Ovary (tissue), 9 donors: ENCODE data around the gene NID2. TPM values are rescaled to one million over a fixed set of nuclear protein-coding genes. Genes with fewer than 3 reads are reported as not detected.

Source experiments
- DNase-seq, 5 donors: peaks; one replicate each; pipeline ENCODE4 v3.0.0-alpha.2; 2019 to 2020
- H3K27ac ChIP-seq, 2 donors: fragments of 200-600 bp; one replicate each; pipeline versions ENCODE4 v1.5.1 to v1.8.0; 2019 to 2022
- H3K27me3 ChIP-seq: fragments of 200-600 bp; one replicate; pipeline ENCODE4 v1.8.0; 2022
- H3K36me3 ChIP-seq: fragments of 200-600 bp; sonication (generic); one replicate; pipeline ENCODE4 v1.5.1; 2019
- H3K4me1 ChIP-seq: one replicate; pipeline ENCODE4 v1.8.1; 2013; ENCODE audit warnings: mild to moderate bottlenecking, moderate library complexity; ENCODE audit not compliant: insufficient read depth
- H3K4me3 ChIP-seq: fragments of 200-600 bp; sonication (generic); one replicate; pipeline ENCODE4 v1.5.1; 2017
- H3K9me3 ChIP-seq, 2 donors: fragments of 200-600 bp in 1 of 2; sonication (generic) in 1 of 2; one replicate each; pipeline versions ENCODE4 v1.5.1 to v1.8.1; 2013 to 2019; ENCODE audit warnings: mild to moderate bottlenecking in 1 of 2, moderate library complexity in 1 of 2
- CTCF ChIP-seq, 3 donors: fragments of 450-650 bp in 2 of 3; fragments of 200-600 bp in 1 of 3; IDR thresholded peaks; one replicate each; pipeline versions ENCODE4 v1.5.1 to v1.8.0; 2016 to 2022; ENCODE audit warnings: antibody characterized with exemption in 3 of 3, mild to moderate bottlenecking in 1 of 3
- EP300 ChIP-seq: sonication (generic); formaldehyde crosslinking; IDR thresholded peaks from one replicate; pipeline ENCODE4 v1.6.1; 2017; ENCODE audit warnings: antibody characterized with exemption
- POLR2A ChIP-seq: fragments of 450-650 bp; IDR thresholded peaks from one replicate; pipeline ENCODE4 v1.6.1; 2017; ENCODE audit warnings: antibody characterized with exemption, mild to moderate bottlenecking, moderate library complexity
- WGBS, 3 donors: extraction: QIAGEN DNeasy Blood & Tissue Kit in 1 of 3; methylation state at CpG; one replicate each; pipeline versions ENCODE4 v1.1.5 to v1.1.7; 2013 to 2017; 5-methylcytosine and 5-hydroxymethylcytosine counted together
- intact Hi-C, 4 donors: fragments of 100-400 bp; cut with DNase I; formaldehyde crosslinking; loops; one replicate each; pipeline versions ENCODE4 v1.11.0 to v1.15.1; 2022 to 2023
- polyA plus RNA-seq, 2 donors: library from polyadenylated mRNA; stranded (reverse); fragments of 200-250 nt in 1 of 2; fragments of 350-450 nt in 1 of 2; fragmentation: Illumina TruSeq in 1 of 2; extraction: RNeasy Lipid Tissue Mini Kit (QIAGEN cat#74804) in 1 of 2; gene quantifications; one replicate each; pipeline ENCODE4 v1.2.3, GENCODE V29; 2013 to 2014
- total RNA-seq, 7 donors: library from RNA; depleted of rRNA in 2 of 7; stranded (reverse); fragments of >200 nt in 2 of 7; fragmentation: NEBNext Ultra II Directional in 3 of 7; extraction: Animal tissue kit (Norgen Biotek cat#: 25700) in 3 of 7; gene quantifications; one replicate each; pipeline versions ENCODE4 v1.1.0 to v1.2.4, GENCODE V29; 2016 to 2023
- donor health status: DM: no; HTN: no; CAD: no; lungs with moderate emphysema.
- donor health status: DM: no; HTN: no; CAD: no.
- donor health status: Bipolar disorder and iron deficiency.
- donor health status: DM: yes; HTN: yes; CAD: no.
- donor health status: DM: no; HTN: no; CAD: no.
- donor health status: DM: yes; HTN: yes; CAD: no.

The NID2 gene
- total and polyA plus RNA-seq, 9 donors = 31.5 to 83.8 (median 47.2) TPM

- no peaks in the 10 kb centered on the region for H3K36me3 ChIP-seq
- intact Hi-C loops = no loop called here
- no peak overlapping the region for H3K4me3 ChIP-seq
- no peak for DNase-seq
- H3K9me3 ChIP-seq = no peaks in the 10 kb centered on the region
- peak overlapping the region in 1 of 2 donors; percentile 4 for H3K27ac ChIP-seq
- WGBS, 3 donors = 55 to 60% (median 56%) methylated on average over 1 of the region's 1 CpG
- no peaks in the 10 kb centered on the region for H3K27me3 ChIP-seq
- peaks cover 15% of the 10 kb centered on the region for H3K4me1 ChIP-seq
- TF ChIP-seq CTCF (IDR thresholded peaks at IDR 0.05) = no peak
- TF ChIP-seq POLR2A = no peak
- TF ChIP-seq EP300 = no peak
Measured at GRCh38 chr14:52029881-52030280, 39.0 kb downstream of the NID2 start.

- no peak overlapping the region for H3K27ac ChIP-seq
- no peak for DNase-seq
- H3K9me3 ChIP-seq = no peaks in the 10 kb centered on the region
Measured at GRCh38 chr14:52026901-52027300, 42.0 kb downstream of the NID2 start.

GRCh38 chr14:52026017-52026660 is 42.7 kb downstream of the NID2 start:
- no peaks in the 10 kb centered on the region for H3K36me3 ChIP-seq
- H3K4me1 ChIP-seq = peaks cover 14% of the 10 kb centered on the region
- no peaks in the 10 kb centered on the region for H3K27me3 ChIP-seq
- intact Hi-C loops = no loop called here
- no peak overlapping the region for H3K4me3 ChIP-seq
- 78 to 84% (median 78%) methylated on average over 8 of the region's 8 CpGs for WGBS, 3 donors
- H3K27ac ChIP-seq = no peak overlapping the region
- H3K9me3 ChIP-seq = no peaks in the 10 kb centered on the region
- TF ChIP-seq EP300 (no peak), CTCF (IDR thresholded peaks at IDR 0.05) (no peak), POLR2A (no peak)
- DNase-seq = no peak

More at GRCh38 chr14:52026901-52027300, 42.0 kb downstream of the NID2 start:
- WGBS, 3 donors = 90 to 92% (median 91%) methylated on average over 10 of the region's 10 CpGs
- Histone ChIP-seq H3K4me3 (no peak overlapping the region), H3K4me1 (peaks cover 11% of the 10 kb centered on the region), H3K27me3 (no peaks in the 10 kb centered on the region), H3K36me3 (no peaks in the 10 kb centered on the region)
- TF ChIP-seq CTCF (IDR thresholded peaks at IDR 0.05) (no peak), POLR2A (no peak), EP300 (no peak)
- intact Hi-C loops = no loop called here

- no peak for DNase-seq
- H3K4me1 ChIP-seq = peaks cover 18% of the 10 kb centered on the region
- TF ChIP-seq POLR2A (no peak), EP300 (no peak), CTCF (IDR thresholded peaks at IDR 0.05) (no peak)
- no peak overlapping the region for H3K27ac ChIP-seq
- no peak overlapping the region for H3K4me3 ChIP-seq
- no peaks in the 10 kb centered on the region for H3K36me3 ChIP-seq
- intact Hi-C loops = no loop called here
- no peaks in the 10 kb centered on the region for H3K27me3 ChIP-seq
- no peaks in the 10 kb centered on the region for H3K9me3 ChIP-seq
Measured at GRCh38 chr14:52025310-52025709, 43.5 kb downstream of the NID2 start.
